Right renal pelvis (tissue), 4 donors: ENCODE results near the gene CBS. TPM values are rescaled to one million over a fixed set of nuclear protein-coding genes. Genes with fewer than 3 reads are reported as not detected.

Experiments used
- polyA plus RNA-seq, 4 donors: library from polyadenylated mRNA; unstranded; fragments of 120-200 nt; gene quantifications; one replicate each; pipeline ENCODE4 v1.2.1, GENCODE V29; 2013; ENCODE audit not compliant: insufficient read length in 4 of 4

The CBS gene
- polyA plus RNA-seq, 4 donors, result 21.9 to 48.3 (median 39.2) TPM

Other genes starting within 250 kb of the CBS start
- gene WDR4, start 196.3 kb downstream of the CBS start, polyA plus RNA-seq, result 10 to 100 TPM in 1 of 4 donors, 1 to 10 TPM in 3; 8.7 to 13.8 (median 9.6) TPM
- gene NDUFV3, start 182.5 kb downstream of the CBS start, polyA plus RNA-seq, result 10 to 100 TPM; 35.4 to 39.2 (median 37.7) TPM
- under 1 TPM; 0.27 to 0.59 (median 0.29) TPM for gene ERVH48-1, start 150.2 kb downstream of the CBS start, polyA plus RNA-seq
- 10 to 100 TPM; 24.9 to 28.6 (median 25.9) TPM for gene PKNOX1, start 101.3 kb downstream of the CBS start, polyA plus RNA-seq
- gene U2AF1, start 31.7 kb upstream of the CBS start, polyA plus RNA-seq, result 10 to 100 TPM; 27.4 to 56.3 (median 38.6) TPM
- gene CRYAA, start 93.2 kb upstream of the CBS start, polyA plus RNA-seq, result under 1 TPM in 1 of 4 donors, not detected in 3; 0.08 TPM